ENCODE data around the gene ISM2.
"Not testable (repeated sequence)": the region's sequence is repeated elsewhere in the genome, so short reads cannot be mapped to it uniquely, and the experiment has no call there.

Gene ISM2

GRCh38 chr14:77498120-77498979, at the start of gene ISM2:
ISM2 (minus strand) TSS chr14:77498816; CDS start chr14:77498793, 23 bp downstream.
- peak; percentile 43 for DNase-seq

GRCh38 chr14:77547512-77548180, 49.0 kb upstream of the ISM2 start:
- no peak for DNase-seq

- not testable (repeated sequence) for DNase-seq
These were observed 46.6 kb upstream of the ISM2 start for GRCh38 chr14:77545171-77545570.

- no peak for DNase-seq
These were observed 46.0 kb upstream of the ISM2 start for GRCh38 chr14:77544571-77544970.

- DNase-seq, result no peak
These were observed 45.2 kb upstream of the ISM2 start for GRCh38 chr14:77543637-77544334.

GRCh38 chr14:77543240-77543551, 44.6 kb upstream of the ISM2 start:
- DNase-seq, result no peak

- DNase-seq, result no peak
These were observed 44.0 kb upstream of the ISM2 start for GRCh38 chr14:77542421-77543239.

- no peak for DNase-seq
These were observed 43.3 kb upstream of the ISM2 start for GRCh38 chr14:77541905-77542304.

- DNase-seq, result not testable (repeated sequence)
These were observed 38.3 kb upstream of the ISM2 start for GRCh38 chr14:77536951-77537350.

GRCh38 chr14:77531071-77531470, 32.5 kb upstream of the ISM2 start:
- no peak for DNase-seq

- no peak for DNase-seq
These were observed 31.3 kb upstream of the ISM2 start for GRCh38 chr14:77529963-77530362.

GRCh38 chr14:77529213-77529612, 30.6 kb upstream of the ISM2 start:
- no peak for DNase-seq

- not testable (repeated sequence) for DNase-seq
These were observed 30.1 kb upstream of the ISM2 start for GRCh38 chr14:77528701-77529100.

GRCh38 chr14:77526266-77526665, 27.6 kb upstream of the ISM2 start:
- DNase-seq, result no peak

GRCh38 chr14:77524536-77524935, 25.9 kb upstream of the ISM2 start:
- no peak for DNase-seq

- DNase-seq, result no peak
These were observed 24.5 kb upstream of the ISM2 start for GRCh38 chr14:77523109-77523508.

GRCh38 chr14:77520555-77520954, 21.9 kb upstream of the ISM2 start:
- DNase-seq, result no peak

- no peak for DNase-seq
These were observed 17.5 kb upstream of the ISM2 start for GRCh38 chr14:77516126-77516525.

- no peak for DNase-seq
These were observed 13.0 kb upstream of the ISM2 start for GRCh38 chr14:77511486-77512162.

- DNase-seq, result no peak
These were observed 10.8 kb upstream of the ISM2 start for GRCh38 chr14:77509366-77509765.

- no peak for DNase-seq
These were observed 10.3 kb upstream of the ISM2 start for GRCh38 chr14:77508876-77509275.

GRCh38 chr14:77508249-77508648, 9.6 kb upstream of the ISM2 start:
- no peak for DNase-seq
